Activated T-helper 17 cell treated with anti-CD3 and anti-CD28 coated beads, Interleukin-2, amount 50 U/mL, for 72 hours (primary cell): ENCODE data around the gene P2RX1. TPM values are rescaled to one million over a fixed set of nuclear protein-coding genes. Genes with fewer than 3 reads are reported as not detected.
"Not testable (repeated sequence)": the region's sequence is repeated elsewhere in the genome, so short reads cannot be mapped to it uniquely, and the experiment has no call there.

ENCODE experiments used
- ATAC-seq: fragments of 150-1000 bp; cut with Tn5 transposase; replicated peaks from 2 replicates; pipeline ENCODE4 v1.10.0; 2021; ENCODE audit warnings: mild to moderate bottlenecking, moderate library complexity
- H3K27ac Mint-ChIP-seq: one replicate; pipeline ENCODE4 v1.8.0; 2022; ENCODE audit warnings: mixed read lengths
- H3K27me3 Mint-ChIP-seq: one replicate; pipeline ENCODE4 v1.8.0; 2022; ENCODE audit warnings: mixed read lengths
- H3K36me3 Mint-ChIP-seq: one replicate; pipeline ENCODE4 v1.8.0; 2022; ENCODE audit warnings: low read depth, mild to moderate bottlenecking, mixed read lengths
- H3K4me1 Mint-ChIP-seq: one replicate; pipeline ENCODE4 v1.8.0; 2022; ENCODE audit warnings: mixed read lengths
- H3K4me3 Mint-ChIP-seq: one replicate; pipeline ENCODE4 v1.8.0; 2022; ENCODE audit warnings: mild to moderate bottlenecking, mixed read lengths
- H3K9me3 Mint-ChIP-seq: one replicate; pipeline ENCODE4 v1.8.0; 2022; ENCODE audit warnings: mixed read lengths
- total RNA-seq, 2 donors: library from RNA; stranded (reverse); gene quantifications; one replicate each; pipeline ENCODE4 v1.2.3, GENCODE V29; 2022

P2RX1 gene
- total RNA-seq, 2 donors from 2014 or later: 1.6 TPM; not detected in 1

DNA sequence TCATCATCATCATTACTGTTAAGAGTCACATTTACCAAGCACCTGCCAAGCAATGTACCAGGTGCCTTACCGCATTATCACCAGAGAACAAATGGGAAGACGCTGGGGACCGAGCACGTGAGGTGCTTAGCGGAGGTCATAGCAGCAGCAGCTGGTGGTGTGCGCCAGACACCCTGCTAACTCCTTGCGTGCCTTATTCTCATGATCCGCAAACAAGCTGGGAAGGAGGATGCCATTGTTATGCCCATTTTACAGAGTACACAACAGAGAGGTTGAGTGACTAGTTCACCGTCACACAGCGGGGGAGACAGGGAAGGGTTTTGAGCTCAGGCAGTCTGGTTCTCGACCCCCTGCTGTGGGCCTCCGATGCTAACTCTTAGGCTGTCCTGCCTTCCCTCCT lies 40.7 kb upstream of the P2RX1 start:
- Mint-ChIP-seq H3K27ac (peak overlapping the region; percentile 82), H3K4me3 (no peak overlapping the region), H3K36me3 (peaks cover 34% of the 10 kb centered on the region), H3K9me3 (no peaks in the 10 kb centered on the region), H3K27me3 (no peaks in the 10 kb centered on the region), H3K4me1 (peaks cover 31% of the 10 kb centered on the region)
- no peak for ATAC-seq

DNA sequence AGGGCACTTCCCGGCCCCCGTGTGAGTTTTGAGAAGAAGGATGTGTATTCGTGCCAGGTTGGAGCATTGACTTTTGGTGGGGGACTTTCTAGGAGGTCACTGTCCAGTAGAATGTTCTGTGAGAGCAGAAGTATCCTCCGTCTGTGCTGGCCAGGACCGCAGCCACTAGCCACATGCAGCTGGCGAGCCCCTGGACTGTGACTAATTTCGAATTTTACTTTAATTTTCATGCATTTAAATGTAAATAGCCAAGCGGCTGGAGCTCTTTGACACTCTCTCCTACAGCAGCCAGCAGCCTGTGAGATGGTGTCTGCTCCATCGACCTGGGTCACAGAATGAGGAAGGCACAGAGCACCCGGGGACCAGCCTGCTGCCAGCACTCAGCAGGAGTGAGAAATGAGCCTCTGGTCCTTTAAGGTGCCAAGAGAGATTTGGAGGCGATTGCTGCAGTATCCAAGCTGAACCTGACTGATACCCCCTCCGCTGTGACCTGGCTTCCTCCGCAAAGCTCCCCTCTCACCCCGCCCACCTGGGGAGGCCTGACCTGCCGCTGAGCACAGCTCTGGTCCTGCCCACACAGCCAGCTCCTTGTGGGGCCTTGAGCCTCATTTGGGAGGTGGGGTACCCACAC lies 40.2 kb upstream of the P2RX1 start:
- no peak for ATAC-seq
- H3K4me1 Mint-ChIP-seq: peaks cover 28% of the 10 kb centered on the region
- H3K9me3 Mint-ChIP-seq: no peaks in the 10 kb centered on the region
- no peak overlapping the region for H3K4me3 Mint-ChIP-seq
- peaks cover 35% of the 10 kb centered on the region for H3K36me3 Mint-ChIP-seq
- no peaks in the 10 kb centered on the region for H3K27me3 Mint-ChIP-seq
- H3K27ac Mint-ChIP-seq: peak overlapping the region; percentile 82

DNA sequence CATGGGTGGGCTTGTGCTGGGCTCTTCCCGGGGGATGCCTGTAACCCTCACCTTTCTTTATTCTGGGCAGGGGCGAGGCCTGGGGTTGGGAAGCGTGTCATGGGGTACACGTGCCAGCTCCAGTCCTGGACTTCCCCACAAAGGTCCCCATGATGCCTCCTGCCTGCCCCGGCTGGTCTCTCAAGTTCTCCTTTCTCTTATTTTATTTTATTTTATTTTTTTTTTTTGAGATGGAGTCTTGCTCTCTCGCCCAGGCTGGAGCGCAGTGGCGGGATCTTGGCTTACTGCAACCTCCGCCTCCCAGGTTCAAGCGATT lies 39.4 kb upstream of the P2RX1 start:
- peaks cover 23% of the 10 kb centered on the region for H3K4me1 Mint-ChIP-seq
- ATAC-seq: no peak
- H3K36me3 Mint-ChIP-seq: peaks cover 31% of the 10 kb centered on the region
- H3K4me3 Mint-ChIP-seq: no peak overlapping the region
- H3K27me3 Mint-ChIP-seq: no peaks in the 10 kb centered on the region
- peak overlapping the region; percentile 82 for H3K27ac Mint-ChIP-seq
- H3K9me3 Mint-ChIP-seq: no peaks in the 10 kb centered on the region

GRCh38 chr17:3954976-3955672 lies 38.9 kb upstream of the P2RX1 start:
- no peak for ATAC-seq
- Mint-ChIP-seq H3K4me3 (no peak overlapping the region), H3K4me1 (peaks cover 18% of the 10 kb centered on the region), H3K27me3 (no peaks in the 10 kb centered on the region), H3K36me3 (peaks cover 35% of the 10 kb centered on the region), H3K9me3 (no peaks in the 10 kb centered on the region), H3K27ac (no peak overlapping the region)

- Mint-ChIP-seq H3K36me3 (peaks cover 45% of the 10 kb centered on the region), H3K4me1 (peaks cover 13% of the 10 kb centered on the region)
Observed at GRCh38 chr17:3954086-3954485, 37.8 kb upstream of the P2RX1 start.

DNA sequence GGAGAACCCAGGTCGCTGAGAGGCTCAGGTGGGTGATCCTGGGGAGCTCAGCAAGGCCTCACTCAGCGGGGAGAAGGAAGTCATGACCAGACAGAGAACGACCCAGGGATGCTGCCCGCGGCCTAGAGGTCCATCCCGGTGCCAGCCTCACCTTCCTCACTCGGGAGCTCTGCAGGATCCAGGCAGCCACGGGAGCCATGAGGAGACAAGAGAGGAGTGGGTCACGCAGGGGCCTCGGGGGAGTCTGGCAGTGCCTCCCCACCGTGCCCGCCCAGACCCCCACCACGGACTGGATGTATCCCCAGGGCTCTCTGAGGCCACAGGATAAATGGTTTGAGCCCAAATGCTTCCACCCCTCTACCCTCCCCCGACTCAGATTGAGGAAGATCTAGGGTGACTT lies 37.3 kb upstream of the P2RX1 start:
- H3K4me1 Mint-ChIP-seq: peaks cover 12% of the 10 kb centered on the region
- H3K27me3 Mint-ChIP-seq: no peaks in the 10 kb centered on the region
- H3K4me3 Mint-ChIP-seq: no peak overlapping the region
- H3K36me3 Mint-ChIP-seq: peaks cover 50% of the 10 kb centered on the region
- no peak for ATAC-seq
- H3K9me3 Mint-ChIP-seq: no peaks in the 10 kb centered on the region
- H3K27ac Mint-ChIP-seq: no peak overlapping the region

More at GRCh38 chr17:3954086-3954485, 37.8 kb upstream of the P2RX1 start:
- no peak overlapping the region for H3K27ac Mint-ChIP-seq
- H3K9me3 Mint-ChIP-seq: no peaks in the 10 kb centered on the region
- ATAC-seq: no peak
- no peaks in the 10 kb centered on the region for H3K27me3 Mint-ChIP-seq
- H3K4me3 Mint-ChIP-seq: no peak overlapping the region

DNA sequence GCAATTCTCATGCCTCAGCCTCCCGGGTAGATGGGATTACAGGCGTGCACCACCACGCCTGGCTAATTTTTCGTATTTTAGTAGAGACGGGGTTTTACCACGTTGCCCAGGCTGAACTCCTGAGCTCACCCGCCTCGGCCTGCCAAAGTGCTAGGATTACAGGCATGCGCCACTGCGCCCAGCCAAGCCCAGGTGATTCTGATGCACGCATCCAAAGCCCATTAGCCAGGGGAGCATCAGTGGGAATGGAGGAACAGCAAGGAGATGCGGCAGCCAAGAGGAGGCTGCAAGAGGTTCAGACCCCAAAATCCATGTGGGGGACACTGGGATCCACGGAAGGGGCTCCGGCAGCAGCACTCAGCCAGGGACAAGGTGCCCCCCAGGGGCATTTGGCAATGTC lies 35.9 kb upstream of the P2RX1 start:
- H3K4me1 Mint-ChIP-seq: peaks cover 7% of the 10 kb centered on the region
- peaks cover 57% of the 10 kb centered on the region for H3K36me3 Mint-ChIP-seq
- H3K27me3 Mint-ChIP-seq: no peaks in the 10 kb centered on the region
- H3K27ac Mint-ChIP-seq: no peak overlapping the region
- H3K9me3 Mint-ChIP-seq: no peaks in the 10 kb centered on the region
- no peak for ATAC-seq
- H3K4me3 Mint-ChIP-seq: no peak overlapping the region

DNA sequence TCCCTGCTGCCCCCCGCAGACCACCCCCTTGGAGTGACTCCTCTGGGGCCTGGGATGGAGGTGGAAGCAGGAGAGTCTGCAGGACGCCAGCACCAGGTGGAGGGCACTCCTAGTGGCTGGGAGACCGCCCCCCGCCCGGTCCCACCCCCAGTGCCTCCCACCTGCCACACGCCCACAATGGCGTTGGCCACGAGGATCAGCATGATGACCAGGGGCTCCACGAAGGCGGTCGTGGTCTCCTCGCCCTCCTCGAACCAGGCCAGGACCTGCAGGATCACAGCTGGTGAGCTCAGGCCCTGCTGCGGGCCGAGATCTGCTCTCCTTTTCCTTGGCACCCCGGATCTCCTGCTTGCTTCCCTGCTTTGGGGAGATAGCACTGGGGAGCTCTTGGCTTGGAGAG lies 35.2 kb upstream of the P2RX1 start:
- Mint-ChIP-seq H3K27me3 (no peaks in the 10 kb centered on the region), H3K4me1 (no peaks in the 10 kb centered on the region), H3K9me3 (no peaks in the 10 kb centered on the region), H3K4me3 (no peak overlapping the region), H3K36me3 (peaks cover 57% of the 10 kb centered on the region), H3K27ac (no peak overlapping the region)
- no peak for ATAC-seq

- H3K4me3 Mint-ChIP-seq: no peak overlapping the region
- H3K36me3 Mint-ChIP-seq: peaks cover 57% of the 10 kb centered on the region
- no peaks in the 10 kb centered on the region for H3K27me3 Mint-ChIP-seq
- no peak for ATAC-seq
- no peak overlapping the region for H3K27ac Mint-ChIP-seq
- no peaks in the 10 kb centered on the region for H3K4me1 Mint-ChIP-seq
- no peaks in the 10 kb centered on the region for H3K9me3 Mint-ChIP-seq
Observed at GRCh38 chr17:3951003-3951402, 34.7 kb upstream of the P2RX1 start.

- no peak overlapping the region for H3K27ac Mint-ChIP-seq
Observed at GRCh38 chr17:3950584-3950983, 34.3 kb upstream of the P2RX1 start.

DNA sequence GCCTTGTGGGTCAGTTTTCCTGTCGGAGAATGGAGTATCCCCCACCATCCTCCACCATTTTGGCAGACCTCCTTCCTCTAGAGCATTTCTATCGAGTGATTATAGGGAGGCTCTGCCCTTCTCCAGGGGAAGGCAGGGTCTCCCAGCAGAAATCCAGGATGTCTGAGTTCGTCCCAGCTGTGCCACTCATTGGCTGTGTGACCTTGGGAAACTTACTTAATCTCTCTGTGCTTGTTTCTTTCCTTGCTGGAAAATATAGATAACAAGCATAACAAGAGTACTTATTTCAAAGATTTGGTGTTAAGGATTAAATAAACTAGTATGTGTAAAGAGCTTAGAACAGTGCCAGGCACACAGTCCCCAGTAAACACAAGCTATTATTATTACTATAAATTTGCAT lies 33.2 kb upstream of the P2RX1 start:
- ATAC-seq: no peak
- no peaks in the 10 kb centered on the region for H3K27me3 Mint-ChIP-seq
- H3K4me1 Mint-ChIP-seq: no peaks in the 10 kb centered on the region
- H3K27ac Mint-ChIP-seq: peak overlapping the region; percentile 48
- H3K4me3 Mint-ChIP-seq: no peak overlapping the region
- no peaks in the 10 kb centered on the region for H3K9me3 Mint-ChIP-seq
- H3K36me3 Mint-ChIP-seq: peaks cover 62% of the 10 kb centered on the region

More at GRCh38 chr17:3950584-3950983, 34.3 kb upstream of the P2RX1 start:
- Mint-ChIP-seq H3K36me3 (peaks cover 59% of the 10 kb centered on the region), H3K4me1 (no peaks in the 10 kb centered on the region), H3K9me3 (no peaks in the 10 kb centered on the region), H3K4me3 (no peak overlapping the region), H3K27me3 (no peaks in the 10 kb centered on the region)
- no peak for ATAC-seq

GRCh38 chr17:3948551-3948950 lies 32.3 kb upstream of the P2RX1 start:
- H3K4me1 Mint-ChIP-seq, H3K4me3 Mint-ChIP-seq, ATAC-seq, H3K9me3 Mint-ChIP-seq, H3K27me3 Mint-ChIP-seq, H3K27ac Mint-ChIP-seq: not testable (repeated sequence)
- H3K36me3 Mint-ChIP-seq: peaks cover 71% of the 10 kb centered on the region

DNA sequence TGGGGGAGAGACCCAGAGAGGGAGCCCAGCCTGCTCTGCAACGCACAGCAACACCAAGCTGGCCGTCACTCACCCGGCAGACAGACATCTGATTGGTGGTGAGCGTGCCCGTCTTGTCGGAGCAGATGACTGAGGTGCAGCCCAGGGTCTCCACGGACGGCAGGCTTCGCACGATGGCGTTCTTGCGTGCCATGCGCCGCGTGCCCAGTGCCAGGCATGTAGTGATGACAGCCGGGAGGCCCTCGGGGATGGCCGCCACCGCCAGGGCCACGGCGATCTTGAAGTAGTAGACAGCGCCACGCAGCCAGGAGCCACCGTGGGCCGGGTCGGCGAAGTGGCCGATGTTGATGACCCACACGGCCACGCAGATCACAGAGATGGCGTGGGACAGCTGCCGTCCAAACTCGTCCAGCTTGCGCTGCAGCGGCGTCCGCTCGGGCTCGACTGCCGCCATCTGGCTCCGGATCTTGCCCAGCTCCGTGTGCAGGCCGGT lies 31.1 kb upstream of the P2RX1 start:
- Mint-ChIP-seq H3K36me3 (peaks cover 82% of the 10 kb centered on the region), H3K4me1 (no peaks in the 10 kb centered on the region), H3K27me3 (no peaks in the 10 kb centered on the region), H3K4me3 (no peak overlapping the region), H3K9me3 (no peaks in the 10 kb centered on the region), H3K27ac (no peak overlapping the region)
- no peak for ATAC-seq

- H3K27ac Mint-ChIP-seq: no peak overlapping the region
- no peaks in the 10 kb centered on the region for H3K9me3 Mint-ChIP-seq
- no peaks in the 10 kb centered on the region for H3K27me3 Mint-ChIP-seq
- no peak for ATAC-seq
- no peaks in the 10 kb centered on the region for H3K4me1 Mint-ChIP-seq
- peaks cover 80% of the 10 kb centered on the region for H3K36me3 Mint-ChIP-seq
- no peak overlapping the region for H3K4me3 Mint-ChIP-seq
Observed at GRCh38 chr17:3946711-3947235, 30.5 kb upstream of the P2RX1 start.
